ENCODE results near the gene SH3BGRL3. TPM values are rescaled to one million over a fixed set of nuclear protein-coding genes. Genes with fewer than 3 reads are reported as not detected.
"Not testable (repeated sequence)": the region's sequence is repeated elsewhere in the genome, so short reads cannot be mapped to it uniquely, and the experiment has no call there.

SH3BGRL3 gene
- polyA plus RNA-seq, 4 donors: 90.9 to 238 (median 178) TPM

DNA sequence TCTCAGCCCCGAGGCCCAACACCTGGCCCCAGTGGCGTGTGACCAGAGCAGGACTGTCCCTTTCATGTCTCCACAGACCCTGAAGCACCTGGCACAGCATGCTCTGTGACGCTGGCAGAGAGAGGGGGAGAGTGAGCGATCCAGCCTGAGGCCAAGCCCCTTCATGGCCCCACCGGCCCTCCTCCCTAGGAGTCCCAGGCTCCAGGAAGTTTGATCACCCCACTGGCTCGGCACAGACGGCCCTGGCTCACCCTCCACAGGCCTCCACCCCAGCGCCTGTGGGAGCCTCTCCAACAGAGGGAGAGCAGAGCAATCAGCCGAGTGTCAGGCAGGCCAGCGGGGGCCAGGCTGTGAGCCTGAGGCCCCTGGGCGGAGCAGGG is 11.0 kb downstream of the SH3BGRL3 start:
- Histone ChIP-seq H3K4me1 (ENCODE audit: control insufficient read depth in 3 of 3, insufficient read depth in 2 of 3, low read depth in 1 of 3, low read length in 2 of 3) (peaks cover 0 to 3% (median 0%) of the 10 kb centered on the region in 3 donors), H3K27me3 (ENCODE audit: control insufficient read depth in 3 of 3, insufficient read depth in 3 of 3, low read length in 3 of 3) (no peaks in the 10 kb centered on the region), H3K27ac (ENCODE audit: low read depth in 1 of 3, low read length in 2 of 3) (peak overlapping the region in 2 of 3 donors; percentile 65 to 70), H3K4me3 (ENCODE audit: low read depth in 1 of 3, low read length in 3 of 3) (no peak overlapping the region), H3K36me3 (ENCODE audit: control insufficient read depth in 3 of 3, insufficient read depth in 2 of 3, low read depth in 1 of 3, low read length in 3 of 3) (peaks cover 0 to 76% (median 0%) of the 10 kb centered on the region in 3 donors), H3K9me3 (ENCODE audit: control insufficient read depth in 2 of 2, insufficient read depth in 1 of 2, low read depth in 1 of 2, low read length in 1 of 2) (no peaks in the 10 kb centered on the region)
- WGBS, 3 donors: 75 to 95% (median 92%) methylated on average over 10 to 11 of the region's 11 CpGs
- FAIRE-seq (no peak), DNase-seq (no peak)

GRCh38 chr1:26291433-26291832 is 11.5 kb downstream of the SH3BGRL3 start:
- Histone ChIP-seq H3K9me3 (ENCODE audit: control insufficient read depth in 2 of 2, insufficient read depth in 1 of 2, low read depth in 1 of 2, low read length in 1 of 2) (no peaks in the 10 kb centered on the region), H3K27me3 (ENCODE audit: control insufficient read depth in 3 of 3, insufficient read depth in 3 of 3, low read length in 3 of 3) (no peaks in the 10 kb centered on the region), H3K4me3 (ENCODE audit: low read depth in 1 of 3, low read length in 3 of 3) (no peak overlapping the region), H3K36me3 (ENCODE audit: control insufficient read depth in 3 of 3, insufficient read depth in 2 of 3, low read depth in 1 of 3, low read length in 3 of 3) (peaks cover 0 to 78% (median 0%) of the 10 kb centered on the region in 3 donors), H3K4me1 (ENCODE audit: control insufficient read depth in 3 of 3, insufficient read depth in 2 of 3, low read depth in 1 of 3, low read length in 2 of 3) (peaks cover 0 to 3% (median 0%) of the 10 kb centered on the region in 3 donors), H3K27ac (ENCODE audit: low read depth in 1 of 3, low read length in 2 of 3) (peak overlapping the region in 2 of 3 donors; percentile 44 to 70)
- DNase-seq (no peak), FAIRE-seq (no peak)
- 93 to 97% (median 94%) methylated on average over 2 to 3 of the region's 3 CpGs for WGBS, 3 donors

GRCh38 chr1:26291939-26292338 is 12.1 kb downstream of the SH3BGRL3 start:
- H3K36me3 ChIP-seq (ENCODE audit: control insufficient read depth in 3 of 3, insufficient read depth in 2 of 3, low read depth in 1 of 3, low read length in 3 of 3): peaks cover 0 to 82% (median 0%) of the 10 kb centered on the region in 3 donors
- H3K9me3 ChIP-seq (ENCODE audit: control insufficient read depth in 2 of 2, insufficient read depth in 1 of 2, low read depth in 1 of 2, low read length in 1 of 2): no peaks in the 10 kb centered on the region
- FAIRE-seq (no peak), DNase-seq (no peak)
- 91 to 95% (median 92%) methylated on average over 4 of the region's 4 CpGs for WGBS, 3 donors
- H3K27me3 ChIP-seq (ENCODE audit: control insufficient read depth in 3 of 3, insufficient read depth in 3 of 3, low read length in 3 of 3): no peaks in the 10 kb centered on the region
- no peak overlapping the region for H3K4me3 ChIP-seq (ENCODE audit: low read depth in 1 of 3, low read length in 3 of 3)
- H3K27ac ChIP-seq (ENCODE audit: low read depth in 1 of 3, low read length in 2 of 3): peak overlapping the region in 1 of 3 donors; percentile 26
- peaks cover 0 to 3% (median 0%) of the 10 kb centered on the region in 3 donors for H3K4me1 ChIP-seq (ENCODE audit: control insufficient read depth in 3 of 3, insufficient read depth in 2 of 3, low read depth in 1 of 3, low read length in 2 of 3)

DNA sequence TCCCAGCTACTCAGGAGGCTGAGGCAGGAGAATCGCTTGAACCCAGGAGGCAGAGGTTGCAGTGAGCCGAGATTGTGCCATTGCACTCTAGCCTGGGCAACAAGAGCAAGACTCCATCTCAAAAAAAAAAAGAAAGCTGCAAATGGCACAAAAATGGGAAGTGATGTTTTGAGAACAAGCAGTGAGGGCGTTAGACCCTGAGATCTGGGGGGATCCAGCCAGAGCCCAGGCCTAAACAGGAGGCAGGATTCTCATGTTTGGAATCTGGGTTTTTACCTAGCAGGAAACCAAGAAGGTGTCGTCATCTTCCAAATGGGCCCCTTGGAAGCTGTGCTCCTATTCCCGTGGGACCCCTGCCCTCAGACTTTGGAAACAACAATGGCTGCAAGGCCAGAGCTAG is 12.8 kb downstream of the SH3BGRL3 start:
- H3K9me3 ChIP-seq (ENCODE audit: control insufficient read depth in 2 of 2, insufficient read depth in 1 of 2, low read depth in 1 of 2, low read length in 1 of 2); H3K4me3 ChIP-seq (ENCODE audit: low read depth in 1 of 3, low read length in 3 of 3); H3K4me1 ChIP-seq (ENCODE audit: control insufficient read depth in 3 of 3, insufficient read depth in 2 of 3, low read depth in 1 of 3, low read length in 2 of 3); DNase-seq; FAIRE-seq; H3K27ac ChIP-seq (ENCODE audit: low read depth in 1 of 3, low read length in 2 of 3); H3K27me3 ChIP-seq (ENCODE audit: control insufficient read depth in 3 of 3, insufficient read depth in 3 of 3, low read length in 3 of 3): not testable (repeated sequence)
- WGBS, 3 donors: 90 to 91% (median 90%) methylated on average over 4 to 5 of the region's 5 CpGs
- H3K36me3 ChIP-seq (ENCODE audit: control insufficient read depth in 3 of 3, insufficient read depth in 2 of 3, low read depth in 1 of 3, low read length in 3 of 3): peaks cover 0 to 87% (median 0%) of the 10 kb centered on the region in 3 donors

DNA sequence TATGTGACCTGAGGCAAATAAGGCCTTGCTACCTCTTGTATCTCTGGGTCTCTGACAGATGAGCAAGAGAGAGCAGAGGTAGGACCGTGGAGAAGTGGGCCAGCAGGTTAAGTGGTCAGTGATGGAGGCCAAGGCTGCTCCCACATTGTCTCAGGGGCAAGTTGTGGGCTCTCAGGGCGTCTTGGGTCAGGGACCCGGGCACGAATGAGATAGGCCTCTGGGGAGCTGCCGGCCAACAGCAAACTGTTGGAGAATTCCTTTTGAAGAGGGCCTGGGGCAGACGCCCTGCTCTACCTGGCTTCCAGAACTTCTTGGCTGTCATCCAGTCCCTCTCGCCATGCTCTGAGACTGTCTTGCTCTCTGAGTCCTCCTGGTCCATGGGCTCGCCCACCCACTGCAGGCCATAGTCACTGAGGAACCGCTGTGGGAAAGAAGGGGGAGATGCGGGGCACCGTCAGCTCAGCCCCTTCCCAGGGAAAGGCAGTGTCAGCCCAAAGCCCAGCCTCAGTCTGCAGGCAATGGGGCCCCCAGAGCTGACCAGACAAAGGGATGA is 14.1 kb downstream of the SH3BGRL3 start:
- no peaks in the 10 kb centered on the region for H3K27me3 ChIP-seq (ENCODE audit: control insufficient read depth in 3 of 3, insufficient read depth in 3 of 3, low read length in 3 of 3)
- no peaks in the 10 kb centered on the region for H3K9me3 ChIP-seq (ENCODE audit: control insufficient read depth in 2 of 2, insufficient read depth in 1 of 2, low read depth in 1 of 2, low read length in 1 of 2)
- no peak overlapping the region for H3K4me3 ChIP-seq (ENCODE audit: low read depth in 1 of 3, low read length in 3 of 3)
- no peak overlapping the region for H3K27ac ChIP-seq (ENCODE audit: low read depth in 1 of 3, low read length in 2 of 3)
- peaks cover 0 to 78% (median 0%) of the 10 kb centered on the region in 3 donors for H3K36me3 ChIP-seq (ENCODE audit: control insufficient read depth in 3 of 3, insufficient read depth in 2 of 3, low read depth in 1 of 3, low read length in 3 of 3)
- DNase-seq: no peak
- no peak for FAIRE-seq
- H3K4me1 ChIP-seq (ENCODE audit: control insufficient read depth in 3 of 3, insufficient read depth in 2 of 3, low read depth in 1 of 3, low read length in 2 of 3): peaks cover 0 to 3% (median 0%) of the 10 kb centered on the region in 3 donors
- 85 to 88% (median 88%) methylated on average over 11 of the region's 11 CpGs for WGBS, 3 donors

GRCh38 chr1:26295194-26296138 is 15.6 kb downstream of the SH3BGRL3 start:
- no peak overlapping the region for H3K4me3 ChIP-seq (ENCODE audit: low read depth in 1 of 3, low read length in 3 of 3)
- FAIRE-seq: no peak
- WGBS, 3 donors: 88 to 90% (median 89%) methylated on average over 22 of the region's 22 CpGs

DNA sequence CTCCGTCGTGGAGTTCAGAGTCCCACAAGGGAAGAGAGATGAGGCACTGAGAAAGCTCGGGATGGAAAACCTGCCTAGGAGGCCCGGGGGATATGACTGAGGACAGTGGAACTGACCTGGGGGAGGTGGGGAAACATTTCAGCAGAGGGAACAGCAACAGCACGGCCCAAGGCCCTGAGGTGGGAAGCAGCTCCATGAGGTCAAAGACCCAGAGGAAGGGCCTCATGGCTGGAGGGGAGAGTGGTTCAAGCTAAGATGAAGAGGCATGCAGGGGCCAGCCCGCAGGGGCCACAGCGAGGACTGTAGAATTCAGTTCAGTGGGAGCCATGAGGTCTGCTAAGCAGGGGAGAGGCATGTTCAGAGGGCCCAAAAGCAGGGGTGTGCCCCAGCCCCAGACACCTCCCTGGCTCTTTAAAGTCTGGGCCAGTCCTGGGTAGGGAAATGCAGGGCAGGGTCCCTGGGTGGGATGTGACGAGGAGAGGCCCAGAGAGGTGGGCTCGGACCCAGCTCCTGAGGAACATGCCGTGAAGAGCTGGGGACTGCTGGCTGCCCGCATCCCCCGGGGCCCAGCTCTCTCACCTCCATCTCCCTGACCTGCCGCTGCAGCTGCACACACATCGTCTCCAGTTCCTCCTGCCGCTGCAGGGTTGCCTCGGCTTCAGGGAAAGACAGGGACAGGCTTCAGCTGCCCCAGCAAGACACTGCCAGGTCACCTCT is 16.6 kb downstream of the SH3BGRL3 start:
- FAIRE-seq (no peak), DNase-seq (no peak)
- WGBS, 3 donors: 85 to 92% (median 89%) methylated on average over 15 to 16 of the region's 16 CpGs
- Histone ChIP-seq H3K36me3 (ENCODE audit: control insufficient read depth in 3 of 3, insufficient read depth in 2 of 3, low read depth in 1 of 3, low read length in 3 of 3) (peaks cover 0 to 69% (median 0%) of the 10 kb centered on the region in 3 donors), H3K4me3 (ENCODE audit: low read depth in 1 of 3, low read length in 3 of 3) (no peak overlapping the region), H3K27me3 (ENCODE audit: control insufficient read depth in 3 of 3, insufficient read depth in 3 of 3, low read length in 3 of 3) (no peaks in the 10 kb centered on the region), H3K4me1 (ENCODE audit: control insufficient read depth in 3 of 3, insufficient read depth in 2 of 3, low read depth in 1 of 3, low read length in 2 of 3) (no peaks in the 10 kb centered on the region), H3K9me3 (ENCODE audit: control insufficient read depth in 2 of 2, insufficient read depth in 1 of 2, low read depth in 1 of 2, low read length in 1 of 2) (no peaks in the 10 kb centered on the region), H3K27ac (ENCODE audit: low read depth in 1 of 3, low read length in 2 of 3) (no peak overlapping the region)

More at GRCh38 chr1:26295194-26296138, 15.6 kb downstream of the SH3BGRL3 start:
- H3K27ac ChIP-seq (ENCODE audit: low read depth in 1 of 3, low read length in 2 of 3): no peak overlapping the region
- H3K9me3 ChIP-seq (ENCODE audit: control insufficient read depth in 2 of 2, insufficient read depth in 1 of 2, low read depth in 1 of 2, low read length in 1 of 2): no peaks in the 10 kb centered on the region
- DNase-seq: no peak
- peaks cover 0 to 3% (median 0%) of the 10 kb centered on the region in 3 donors for H3K4me1 ChIP-seq (ENCODE audit: control insufficient read depth in 3 of 3, insufficient read depth in 2 of 3, low read depth in 1 of 3, low read length in 2 of 3)
- peaks cover 0 to 69% (median 0%) of the 10 kb centered on the region in 3 donors for H3K36me3 ChIP-seq (ENCODE audit: control insufficient read depth in 3 of 3, insufficient read depth in 2 of 3, low read depth in 1 of 3, low read length in 3 of 3)
- no peaks in the 10 kb centered on the region for H3K27me3 ChIP-seq (ENCODE audit: control insufficient read depth in 3 of 3, insufficient read depth in 3 of 3, low read length in 3 of 3)

All from small intestine (tissue), 7 donors.